Measurements from ENCODE around the gene BAG5.

DNA sequence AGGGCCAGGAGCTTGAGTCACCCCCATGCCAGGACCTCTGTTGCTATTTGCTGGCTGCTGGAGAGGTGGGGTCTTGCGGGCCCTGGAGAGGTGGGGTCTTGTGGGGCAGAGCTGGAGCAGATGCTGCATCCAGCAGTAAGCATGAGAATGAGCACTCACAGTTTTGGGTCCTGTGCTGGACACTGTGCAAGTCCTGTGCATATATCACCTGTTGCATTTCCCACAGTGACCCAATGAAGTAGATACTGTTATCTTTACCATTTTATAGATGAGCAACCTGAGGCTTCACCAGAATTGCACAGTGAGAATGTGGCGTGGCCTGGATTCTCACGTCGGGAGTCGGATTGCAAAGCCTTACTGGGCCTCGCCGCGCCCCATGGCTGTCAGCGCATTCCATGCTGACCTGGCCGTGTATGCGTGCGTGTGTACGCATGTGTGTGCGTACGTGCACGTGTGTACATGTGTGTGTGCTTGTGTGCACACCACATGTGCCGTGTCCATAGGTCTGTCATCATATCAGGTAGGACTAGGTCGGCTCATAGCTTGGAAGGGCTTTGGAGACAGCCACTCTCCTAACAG is 12.3 kb upstream of the BAG5 start:
- TF ChIP-seq, protein P1, sequence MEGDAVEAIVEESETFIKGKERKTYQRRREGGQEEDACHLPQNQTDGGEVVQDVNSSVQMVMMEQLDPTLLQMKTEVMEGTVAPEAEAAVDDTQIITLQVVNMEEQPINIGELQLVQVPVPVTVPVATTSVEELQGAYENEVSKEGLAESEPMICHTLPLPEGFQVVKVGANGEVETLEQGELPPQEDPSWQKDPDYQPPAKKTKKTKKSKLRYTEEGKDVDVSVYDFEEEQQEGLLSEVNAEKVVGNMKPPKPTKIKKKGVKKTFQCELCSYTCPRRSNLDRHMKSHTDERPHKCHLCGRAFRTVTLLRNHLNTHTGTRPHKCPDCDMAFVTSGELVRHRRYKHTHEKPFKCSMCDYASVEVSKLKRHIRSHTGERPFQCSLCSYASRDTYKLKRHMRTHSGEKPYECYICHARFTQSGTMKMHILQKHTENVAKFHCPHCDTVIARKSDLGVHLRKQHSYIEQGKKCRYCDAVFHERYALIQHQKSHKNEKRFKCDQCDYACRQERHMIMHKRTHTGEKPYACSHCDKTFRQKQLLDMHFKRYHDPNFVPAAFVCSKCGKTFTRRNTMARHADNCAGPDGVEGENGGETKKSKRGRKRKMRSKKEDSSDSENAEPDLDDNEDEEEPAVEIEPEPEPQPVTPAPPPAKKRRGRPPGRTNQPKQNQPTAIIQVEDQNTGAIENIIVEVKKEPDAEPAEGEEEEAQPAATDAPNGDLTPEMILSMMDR (IDR thresholded peaks at IDR 0.05): no peak
- TF ChIP-seq POLR2A (IDR thresholded peaks at IDR 0.05): no peak

Measured in heart left ventricle (tissue), 13 donors.